Measurements from ENCODE around the gene FARSB. TPM values are rescaled to one million over a fixed set of nuclear protein-coding genes. Genes with fewer than 3 reads are reported as not detected.
A peak's percentile ranks its signal among the peaks of the same experiment; 100 is the strongest.

Gene FARSB
- total RNA-seq, 1 experiment from 2014 or later: 31.0 TPM

DNA sequence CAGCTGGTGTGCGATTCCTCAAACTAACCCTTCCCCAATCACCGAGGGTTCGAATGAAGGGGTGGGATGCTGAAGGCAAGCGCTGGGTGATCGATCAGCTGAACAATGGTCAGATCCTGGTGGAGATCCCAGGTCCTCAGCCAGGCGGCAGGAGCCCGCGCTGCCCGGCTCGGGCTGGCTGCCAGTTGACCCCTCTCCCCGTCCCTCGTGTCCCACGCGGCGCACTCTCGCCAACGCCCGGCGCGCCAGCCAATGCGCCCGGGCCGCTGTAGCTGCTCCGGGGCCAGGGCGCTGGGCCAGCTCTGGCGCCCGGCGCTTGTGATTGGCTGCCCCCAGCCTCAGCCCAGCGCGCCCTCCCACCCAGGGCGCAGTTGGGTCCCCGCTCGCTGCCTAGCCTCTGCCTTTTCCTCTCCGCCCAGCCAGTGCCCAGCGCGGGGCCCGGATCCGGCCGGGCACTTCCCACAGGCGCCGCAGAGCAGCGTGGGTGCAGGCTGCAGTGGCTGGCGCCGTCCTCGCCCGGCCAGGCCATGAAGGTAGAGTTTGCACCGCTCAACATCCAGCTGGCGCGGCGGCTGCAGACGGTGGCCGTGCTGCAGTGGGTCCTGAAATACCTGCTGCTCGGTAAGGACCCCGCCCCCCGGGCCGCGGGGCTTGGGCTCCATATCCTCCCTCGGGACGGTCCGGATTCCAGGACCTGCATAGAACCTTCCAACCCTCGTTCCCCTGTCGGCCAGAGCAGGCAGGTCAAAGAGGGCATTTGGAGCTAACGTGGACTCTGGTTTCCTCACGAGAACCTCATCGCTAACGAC, 15.6 kb upstream of the FARSB start, which contains the start of gene MOGAT1 (continued):
- TF ChIP-seq, protein P1, sequence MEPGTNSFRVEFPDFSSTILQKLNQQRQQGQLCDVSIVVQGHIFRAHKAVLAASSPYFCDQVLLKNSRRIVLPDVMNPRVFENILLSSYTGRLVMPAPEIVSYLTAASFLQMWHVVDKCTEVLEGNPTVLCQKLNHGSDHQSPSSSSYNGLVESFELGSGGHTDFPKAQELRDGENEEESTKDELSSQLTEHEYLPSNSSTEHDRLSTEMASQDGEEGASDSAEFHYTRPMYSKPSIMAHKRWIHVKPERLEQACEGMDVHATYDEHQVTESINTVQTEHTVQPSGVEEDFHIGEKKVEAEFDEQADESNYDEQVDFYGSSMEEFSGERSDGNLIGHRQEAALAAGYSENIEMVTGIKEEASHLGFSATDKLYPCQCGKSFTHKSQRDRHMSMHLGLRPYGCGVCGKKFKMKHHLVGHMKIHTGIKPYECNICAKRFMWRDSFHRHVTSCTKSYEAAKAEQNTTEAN (CRISPR knock-in tag; IDR thresholded peaks at IDR 0.05): peak; percentile 67; the same call in 1 of the 2 replicates
- TF ChIP-seq, protein P2, sequence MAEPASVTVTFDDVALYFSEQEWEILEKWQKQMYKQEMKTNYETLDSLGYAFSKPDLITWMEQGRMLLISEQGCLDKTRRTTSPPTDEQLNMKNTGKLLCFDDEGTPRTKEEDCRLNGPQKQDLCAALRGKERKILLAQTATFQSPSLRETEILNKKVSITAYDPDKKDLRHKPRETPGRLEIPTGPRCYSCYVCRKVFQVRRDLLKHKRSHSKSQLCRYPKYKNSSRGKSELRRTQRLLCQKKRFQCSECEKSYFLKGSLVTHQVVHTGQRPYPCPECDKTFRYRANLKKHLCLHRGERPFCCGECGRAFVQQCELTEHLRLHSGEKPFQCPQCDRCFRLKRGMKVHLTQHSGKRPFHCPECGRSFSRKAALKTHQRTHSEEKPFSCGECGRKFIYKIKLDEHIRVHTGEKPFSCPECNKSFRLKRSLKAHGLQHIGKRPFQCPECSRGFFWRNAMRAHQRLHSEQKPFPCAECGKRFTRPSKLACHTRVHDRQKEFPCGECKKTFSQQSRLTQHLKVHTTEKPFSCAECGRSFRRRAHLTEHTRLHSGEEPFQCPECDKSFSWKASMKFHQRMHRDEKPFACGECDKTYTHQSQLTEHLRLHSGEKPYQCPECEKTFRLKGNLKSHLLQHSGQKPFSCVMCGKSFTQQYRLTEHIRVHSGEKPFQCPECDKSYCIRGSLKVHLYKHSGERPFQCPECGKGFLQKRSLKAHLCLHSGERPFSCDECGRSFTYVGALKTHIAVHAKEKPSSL (CRISPR knock-in tag; conservative IDR thresholded peaks at IDR 0.05): no peak
- TF ChIP-seq RELA (CRISPR knock-in tag; IDR thresholded peaks at IDR 0.05; ENCODE audit: borderline replicate concordance) (peak; percentile 36; the same call in 1 of the 2 replicates), NFYB (CRISPR knock-in tag; conservative IDR thresholded peaks at IDR 0.05; ENCODE audit: low read depth) (peak; percentile 79), GRHL2 (CRISPR knock-in tag; IDR thresholded peaks at IDR 0.05; ENCODE audit: insufficient replicate concordance, severe bottlenecking) (no peak), NR1H2 (CRISPR knock-in tag; IDR thresholded peaks at IDR 0.05) (no peak), KAT7 (CRISPR knock-in tag; IDR thresholded peaks at IDR 0.05; ENCODE audit: borderline replicate concordance) (0 out of 2 replicates have a peak, but pooled peaks have one; percentile 55), PRRX2 (CRISPR knock-in tag; IDR thresholded peaks at IDR 0.05) (no peak), MYBL2 (CRISPR knock-in tag; IDR thresholded peaks at IDR 0.05) (peak; percentile 90), MXD4 (CRISPR knock-in tag; IDR thresholded peaks at IDR 0.05; ENCODE audit: borderline replicate concordance) (no peak), NFATC4 (CRISPR knock-in tag; IDR thresholded peaks at IDR 0.05) (no peak), ELF4 (CRISPR knock-in tag; IDR thresholded peaks at IDR 0.05; ENCODE audit: low read depth) (no peak), CBFB (CRISPR knock-in tag; IDR thresholded peaks at IDR 0.05; ENCODE audit: low read depth) (no peak), ZNF423 (CRISPR knock-in tag; IDR thresholded peaks at IDR 0.05) (0 out of 2 replicates have a peak, but pooled peaks have one; percentile 6), FOXJ3 (CRISPR knock-in tag; IDR thresholded peaks at IDR 0.05; ENCODE audit: borderline replicate concordance) (no peak), ZNF121 (CRISPR knock-in tag; IDR thresholded peaks at IDR 0.05) (no peak), ATF1 (CRISPR knock-in tag; IDR thresholded peaks at IDR 0.05) (no peak)
- TF ChIP-seq, protein P3, sequence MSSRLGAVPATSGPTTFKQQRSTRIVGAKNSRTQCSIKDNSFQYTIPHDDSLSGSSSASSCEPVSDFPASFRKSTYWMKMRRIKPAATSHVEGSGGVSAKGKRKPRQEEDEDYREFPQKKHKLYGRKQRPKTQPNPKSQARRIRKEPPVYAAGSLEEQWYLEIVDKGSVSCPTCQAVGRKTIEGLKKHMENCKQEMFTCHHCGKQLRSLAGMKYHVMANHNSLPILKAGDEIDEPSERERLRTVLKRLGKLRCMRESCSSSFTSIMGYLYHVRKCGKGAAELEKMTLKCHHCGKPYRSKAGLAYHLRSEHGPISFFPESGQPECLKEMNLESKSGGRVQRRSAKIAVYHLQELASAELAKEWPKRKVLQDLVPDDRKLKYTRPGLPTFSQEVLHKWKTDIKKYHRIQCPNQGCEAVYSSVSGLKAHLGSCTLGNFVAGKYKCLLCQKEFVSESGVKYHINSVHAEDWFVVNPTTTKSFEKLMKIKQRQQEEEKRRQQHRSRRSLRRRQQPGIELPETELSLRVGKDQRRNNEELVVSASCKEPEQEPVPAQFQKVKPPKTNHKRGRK (CRISPR knock-in tag; IDR thresholded peaks at IDR 0.05; ENCODE audit: borderline replicate concordance): no peak
- TF ChIP-seq, protein P4, sequence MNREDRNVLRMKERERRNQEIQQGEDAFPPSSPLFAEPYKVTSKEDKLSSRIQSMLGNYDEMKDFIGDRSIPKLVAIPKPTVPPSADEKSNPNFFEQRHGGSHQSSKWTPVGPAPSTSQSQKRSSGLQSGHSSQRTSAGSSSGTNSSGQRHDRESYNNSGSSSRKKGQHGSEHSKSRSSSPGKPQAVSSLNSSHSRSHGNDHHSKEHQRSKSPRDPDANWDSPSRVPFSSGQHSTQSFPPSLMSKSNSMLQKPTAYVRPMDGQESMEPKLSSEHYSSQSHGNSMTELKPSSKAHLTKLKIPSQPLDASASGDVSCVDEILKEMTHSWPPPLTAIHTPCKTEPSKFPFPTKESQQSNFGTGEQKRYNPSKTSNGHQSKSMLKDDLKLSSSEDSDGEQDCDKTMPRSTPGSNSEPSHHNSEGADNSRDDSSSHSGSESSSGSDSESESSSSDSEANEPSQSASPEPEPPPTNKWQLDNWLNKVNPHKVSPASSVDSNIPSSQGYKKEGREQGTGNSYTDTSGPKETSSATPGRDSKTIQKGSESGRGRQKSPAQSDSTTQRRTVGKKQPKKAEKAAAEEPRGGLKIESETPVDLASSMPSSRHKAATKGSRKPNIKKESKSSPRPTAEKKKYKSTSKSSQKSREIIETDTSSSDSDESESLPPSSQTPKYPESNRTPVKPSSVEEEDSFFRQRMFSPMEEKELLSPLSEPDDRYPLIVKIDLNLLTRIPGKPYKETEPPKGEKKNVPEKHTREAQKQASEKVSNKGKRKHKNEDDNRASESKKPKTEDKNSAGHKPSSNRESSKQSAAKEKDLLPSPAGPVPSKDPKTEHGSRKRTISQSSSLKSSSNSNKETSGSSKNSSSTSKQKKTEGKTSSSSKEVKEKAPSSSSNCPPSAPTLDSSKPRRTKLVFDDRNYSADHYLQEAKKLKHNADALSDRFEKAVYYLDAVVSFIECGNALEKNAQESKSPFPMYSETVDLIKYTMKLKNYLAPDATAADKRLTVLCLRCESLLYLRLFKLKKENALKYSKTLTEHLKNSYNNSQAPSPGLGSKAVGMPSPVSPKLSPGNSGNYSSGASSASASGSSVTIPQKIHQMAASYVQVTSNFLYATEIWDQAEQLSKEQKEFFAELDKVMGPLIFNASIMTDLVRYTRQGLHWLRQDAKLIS (CRISPR knock-in tag; IDR thresholded peaks at IDR 0.05; ENCODE audit: borderline replicate concordance): no peak
- TF ChIP-seq, protein P5, sequence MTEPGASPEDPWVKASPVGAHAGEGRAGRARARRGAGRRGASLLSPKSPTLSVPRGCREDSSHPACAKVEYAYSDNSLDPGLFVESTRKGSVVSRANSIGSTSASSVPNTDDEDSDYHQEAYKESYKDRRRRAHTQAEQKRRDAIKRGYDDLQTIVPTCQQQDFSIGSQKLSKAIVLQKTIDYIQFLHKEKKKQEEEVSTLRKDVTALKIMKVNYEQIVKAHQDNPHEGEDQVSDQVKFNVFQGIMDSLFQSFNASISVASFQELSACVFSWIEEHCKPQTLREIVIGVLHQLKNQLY (CRISPR knock-in tag; IDR thresholded peaks at IDR 0.05): no peak
- TF ChIP-seq, protein P6, sequence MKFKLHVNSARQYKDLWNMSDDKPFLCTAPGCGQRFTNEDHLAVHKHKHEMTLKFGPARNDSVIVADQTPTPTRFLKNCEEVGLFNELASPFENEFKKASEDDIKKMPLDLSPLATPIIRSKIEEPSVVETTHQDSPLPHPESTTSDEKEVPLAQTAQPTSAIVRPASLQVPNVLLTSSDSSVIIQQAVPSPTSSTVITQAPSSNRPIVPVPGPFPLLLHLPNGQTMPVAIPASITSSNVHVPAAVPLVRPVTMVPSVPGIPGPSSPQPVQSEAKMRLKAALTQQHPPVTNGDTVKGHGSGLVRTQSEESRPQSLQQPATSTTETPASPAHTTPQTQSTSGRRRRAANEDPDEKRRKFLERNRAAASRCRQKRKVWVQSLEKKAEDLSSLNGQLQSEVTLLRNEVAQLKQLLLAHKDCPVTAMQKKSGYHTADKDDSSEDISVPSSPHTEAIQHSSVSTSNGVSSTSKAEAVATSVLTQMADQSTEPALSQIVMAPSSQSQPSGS (CRISPR knock-in tag; IDR thresholded peaks at IDR 0.05; ENCODE audit: borderline replicate concordance, low read depth): no peak
- TF ChIP-seq, protein P7, sequence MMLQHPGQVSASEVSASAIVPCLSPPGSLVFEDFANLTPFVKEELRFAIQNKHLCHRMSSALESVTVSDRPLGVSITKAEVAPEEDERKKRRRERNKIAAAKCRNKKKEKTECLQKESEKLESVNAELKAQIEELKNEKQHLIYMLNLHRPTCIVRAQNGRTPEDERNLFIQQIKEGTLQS (CRISPR knock-in tag; conservative IDR thresholded peaks at IDR 0.05): 0 out of 2 replicates have a peak, but pooled peaks have one; percentile 43
- TF ChIP-seq, protein P8, sequence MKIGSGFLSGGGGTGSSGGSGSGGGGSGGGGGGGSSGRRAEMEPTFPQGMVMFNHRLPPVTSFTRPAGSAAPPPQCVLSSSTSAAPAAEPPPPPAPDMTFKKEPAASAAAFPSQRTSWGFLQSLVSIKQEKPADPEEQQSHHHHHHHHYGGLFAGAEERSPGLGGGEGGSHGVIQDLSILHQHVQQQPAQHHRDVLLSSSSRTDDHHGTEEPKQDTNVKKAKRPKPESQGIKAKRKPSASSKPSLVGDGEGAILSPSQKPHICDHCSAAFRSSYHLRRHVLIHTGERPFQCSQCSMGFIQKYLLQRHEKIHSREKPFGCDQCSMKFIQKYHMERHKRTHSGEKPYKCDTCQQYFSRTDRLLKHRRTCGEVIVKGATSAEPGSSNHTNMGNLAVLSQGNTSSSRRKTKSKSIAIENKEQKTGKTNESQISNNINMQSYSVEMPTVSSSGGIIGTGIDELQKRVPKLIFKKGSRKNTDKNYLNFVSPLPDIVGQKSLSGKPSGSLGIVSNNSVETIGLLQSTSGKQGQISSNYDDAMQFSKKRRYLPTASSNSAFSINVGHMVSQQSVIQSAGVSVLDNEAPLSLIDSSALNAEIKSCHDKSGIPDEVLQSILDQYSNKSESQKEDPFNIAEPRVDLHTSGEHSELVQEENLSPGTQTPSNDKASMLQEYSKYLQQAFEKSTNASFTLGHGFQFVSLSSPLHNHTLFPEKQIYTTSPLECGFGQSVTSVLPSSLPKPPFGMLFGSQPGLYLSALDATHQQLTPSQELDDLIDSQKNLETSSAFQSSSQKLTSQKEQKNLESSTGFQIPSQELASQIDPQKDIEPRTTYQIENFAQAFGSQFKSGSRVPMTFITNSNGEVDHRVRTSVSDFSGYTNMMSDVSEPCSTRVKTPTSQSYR (CRISPR knock-in tag; IDR thresholded peaks at IDR 0.05): 0 out of 2 replicates have a peak, but pooled peaks have one; percentile 42
